ENCODE data around the gene LFNG. TPM values are rescaled to one million over a fixed set of nuclear protein-coding genes. Genes with fewer than 3 reads are reported as not detected.

LFNG gene
- total and polyA plus RNA-seq, 8 donors, result 5.2 to 59.2 (median 11.0) TPM

DNA sequence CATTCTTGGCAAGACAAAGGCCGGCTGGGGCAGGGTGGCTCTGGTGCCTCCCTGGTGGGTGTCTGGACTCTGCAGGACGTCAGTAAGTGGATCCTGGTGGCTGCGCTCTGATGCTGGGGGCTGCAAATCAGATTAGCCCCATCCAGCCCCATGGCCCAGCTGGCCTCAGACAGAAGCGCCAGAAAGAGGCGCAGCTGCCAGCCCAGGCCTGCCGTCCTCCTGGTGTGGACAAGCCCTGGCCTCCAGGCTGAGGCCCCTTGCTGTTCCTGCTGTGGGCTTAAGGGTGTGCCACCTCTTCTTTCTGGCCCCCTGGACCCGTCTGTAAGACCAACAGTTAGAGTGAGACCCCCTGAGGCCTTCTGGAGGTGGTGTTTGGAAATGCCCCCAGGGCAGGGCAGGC is 5.9 kb upstream of the LFNG start:
- TF ChIP-seq, protein P1, sequence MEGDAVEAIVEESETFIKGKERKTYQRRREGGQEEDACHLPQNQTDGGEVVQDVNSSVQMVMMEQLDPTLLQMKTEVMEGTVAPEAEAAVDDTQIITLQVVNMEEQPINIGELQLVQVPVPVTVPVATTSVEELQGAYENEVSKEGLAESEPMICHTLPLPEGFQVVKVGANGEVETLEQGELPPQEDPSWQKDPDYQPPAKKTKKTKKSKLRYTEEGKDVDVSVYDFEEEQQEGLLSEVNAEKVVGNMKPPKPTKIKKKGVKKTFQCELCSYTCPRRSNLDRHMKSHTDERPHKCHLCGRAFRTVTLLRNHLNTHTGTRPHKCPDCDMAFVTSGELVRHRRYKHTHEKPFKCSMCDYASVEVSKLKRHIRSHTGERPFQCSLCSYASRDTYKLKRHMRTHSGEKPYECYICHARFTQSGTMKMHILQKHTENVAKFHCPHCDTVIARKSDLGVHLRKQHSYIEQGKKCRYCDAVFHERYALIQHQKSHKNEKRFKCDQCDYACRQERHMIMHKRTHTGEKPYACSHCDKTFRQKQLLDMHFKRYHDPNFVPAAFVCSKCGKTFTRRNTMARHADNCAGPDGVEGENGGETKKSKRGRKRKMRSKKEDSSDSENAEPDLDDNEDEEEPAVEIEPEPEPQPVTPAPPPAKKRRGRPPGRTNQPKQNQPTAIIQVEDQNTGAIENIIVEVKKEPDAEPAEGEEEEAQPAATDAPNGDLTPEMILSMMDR (IDR thresholded peaks at IDR 0.05), result no peak
- Histone ChIP-seq H3K27me3 (peaks cover 0 to 16% of the 10 kb centered on the region in 2 donors), H3K27ac (no peak overlapping the region), H3K4me3 (no peak overlapping the region), H3K4me1 (peaks cover 23 to 48% of the 10 kb centered on the region in 2 donors), H3K9me3 (no peaks in the 10 kb centered on the region), H3K36me3 (no peaks in the 10 kb centered on the region)
- DNase-seq (peak in 1 of 4 donors; percentile 61), ATAC-seq (no peak)
- intact Hi-C loops (cut with DNase I), result no loop called here

DNA sequence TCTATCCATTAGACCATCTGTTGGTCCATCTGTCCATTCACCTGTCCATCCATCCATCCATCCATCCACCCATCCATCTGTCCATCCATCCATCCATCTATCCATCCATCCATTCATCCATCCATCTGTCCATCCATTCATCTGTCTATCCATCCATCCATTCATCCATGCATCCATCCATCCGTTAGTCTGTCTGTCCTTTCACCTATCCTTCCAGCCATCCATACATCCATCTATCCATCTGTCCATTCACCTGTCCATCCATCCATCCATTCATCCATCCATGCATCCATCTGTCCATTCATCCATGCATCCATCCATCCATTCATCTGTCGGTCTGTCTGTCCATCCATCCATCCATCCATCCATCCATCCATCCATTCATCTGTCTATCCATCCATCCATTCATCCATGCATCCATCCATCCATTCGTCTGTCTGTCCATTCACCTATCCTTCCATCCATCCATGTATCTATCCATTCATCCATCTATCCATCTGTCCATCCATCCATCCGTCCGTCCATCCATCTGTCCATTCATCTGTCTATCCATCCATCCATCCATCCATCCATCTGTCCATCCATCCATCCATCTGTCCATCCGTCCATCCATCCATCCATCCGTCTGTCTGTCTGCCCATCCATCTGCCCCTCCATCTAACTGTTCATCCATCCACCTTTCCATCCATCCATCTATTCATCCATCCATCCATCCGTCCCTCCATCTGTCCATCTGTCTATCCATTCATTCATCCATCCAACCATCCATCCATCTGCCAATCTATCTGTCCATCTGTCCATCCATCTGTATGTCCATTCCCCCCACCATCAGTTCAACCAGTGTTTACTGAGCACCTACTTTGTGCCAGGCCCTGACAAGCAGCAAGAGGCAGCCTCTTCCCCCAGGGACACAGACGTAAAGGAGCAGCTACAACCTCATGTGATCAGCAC is 4.8 kb upstream of the LFNG start:
- ATAC-seq, result no peak
- intact Hi-C loops (cut with DNase I), result no loop called here
- no peaks in the 10 kb centered on the region for H3K36me3 ChIP-seq

DNA sequence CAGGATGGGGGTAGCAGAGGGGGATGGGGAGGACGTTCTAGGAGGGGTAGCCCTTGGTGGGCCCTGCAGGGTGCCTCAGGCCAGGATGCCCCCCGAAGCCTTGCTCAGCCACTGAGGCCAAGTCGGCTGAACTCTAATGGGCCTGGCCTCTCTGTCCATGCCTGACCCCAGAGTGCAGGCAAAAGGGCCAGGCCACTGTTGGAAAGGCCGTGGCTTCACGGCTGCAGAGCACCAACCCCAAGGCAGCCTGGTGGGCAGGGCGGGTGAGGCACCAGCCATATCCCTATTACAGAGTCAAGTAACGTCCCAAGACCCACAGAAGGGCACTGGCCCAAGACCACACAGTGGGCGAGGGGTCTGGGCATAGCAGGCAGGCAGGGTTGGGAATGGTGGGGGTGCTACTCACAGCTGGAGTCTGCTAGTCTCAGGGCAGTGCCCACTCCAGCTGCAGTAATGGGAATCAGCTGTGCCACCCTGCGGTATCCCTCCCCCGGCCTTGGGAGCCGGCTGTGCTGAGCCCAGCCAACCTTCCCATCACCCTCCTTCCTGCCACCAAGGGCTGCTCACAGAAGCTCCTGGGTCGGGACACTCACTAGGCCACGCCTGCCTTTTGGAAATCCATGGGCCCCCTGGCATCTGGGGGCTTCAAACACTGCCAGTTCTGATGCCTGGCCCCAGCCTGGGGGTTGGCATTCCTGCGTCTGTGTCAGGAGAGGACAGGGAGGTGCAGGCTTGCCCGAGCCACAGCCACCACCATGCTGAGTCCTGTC is 4.0 kb upstream of the LFNG start:
- DNase-seq (peak in 1 of 4 donors; percentile 63), ATAC-seq (no peak)
- H3K4me1 ChIP-seq, result peaks cover 24 to 42% of the 10 kb centered on the region in 2 donors
- intact Hi-C loops (cut with DNase I), result no loop called here
- H3K27me3 ChIP-seq, result peaks cover 0 to 12% of the 10 kb centered on the region in 2 donors
- TF ChIP-seq, protein P1 (IDR thresholded peaks at IDR 0.05), result no peak
- H3K9me3 ChIP-seq, result no peaks in the 10 kb centered on the region
- no peak overlapping the region for H3K27ac ChIP-seq
- no peak overlapping the region for H3K4me3 ChIP-seq
- H3K36me3 ChIP-seq, result no peaks in the 10 kb centered on the region

More for the DNA sequence above, 4.8 kb upstream of the LFNG start:
- TF ChIP-seq, protein P1 (IDR thresholded peaks at IDR 0.05), result no peak
- peaks cover 27 to 45% of the 10 kb centered on the region in 2 donors for H3K4me1 ChIP-seq
- no peaks in the 10 kb centered on the region for H3K9me3 ChIP-seq
- no peak overlapping the region for H3K27ac ChIP-seq
- no peak for DNase-seq
- H3K4me3 ChIP-seq, result no peak overlapping the region
- peaks cover 0 to 15% of the 10 kb centered on the region in 2 donors for H3K27me3 ChIP-seq

DNA sequence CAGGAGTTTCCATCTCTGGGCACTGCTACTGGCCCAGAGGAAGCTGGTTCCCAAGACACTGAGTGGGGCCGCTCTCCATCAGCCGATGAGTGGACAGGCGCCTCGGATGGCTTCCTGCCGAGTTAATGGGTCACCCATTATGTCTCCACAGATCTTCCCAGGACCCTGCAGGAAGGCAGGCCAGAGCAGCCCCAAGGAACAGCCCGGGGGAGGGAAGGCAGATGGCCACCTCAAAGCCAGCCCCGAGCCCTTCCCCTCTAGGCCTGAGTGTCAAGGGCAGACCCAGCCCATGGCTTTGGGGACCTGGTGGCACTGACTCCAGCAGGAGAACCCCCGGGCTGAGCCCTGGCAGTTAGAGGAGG is 3.4 kb upstream of the LFNG start:
- no peak for DNase-seq
- no peak overlapping the region for H3K27ac ChIP-seq
- TF ChIP-seq, protein P1 (IDR thresholded peaks at IDR 0.05), result no peak
- H3K9me3 ChIP-seq, result no peaks in the 10 kb centered on the region
- ATAC-seq, result no peak
- intact Hi-C loops (cut with DNase I), result no loop called here
- H3K4me1 ChIP-seq, result peaks cover 19 to 41% of the 10 kb centered on the region in 2 donors
- no peaks in the 10 kb centered on the region for H3K36me3 ChIP-seq
- no peak overlapping the region for H3K4me3 ChIP-seq
- H3K27me3 ChIP-seq, result peaks cover 0 to 14% of the 10 kb centered on the region in 2 donors

GRCh38 chr7:2517026-2517425 is 2.5 kb upstream of the LFNG start:
- ATAC-seq (no peak), DNase-seq (no peak)
- Histone ChIP-seq H3K27me3 (peaks cover 0 to 16% of the 10 kb centered on the region in 2 donors), H3K36me3 (no peaks in the 10 kb centered on the region), H3K9me3 (no peaks in the 10 kb centered on the region), H3K4me1 (peaks cover 15 to 40% of the 10 kb centered on the region in 2 donors), H3K27ac (no peak overlapping the region), H3K4me3 (no peak overlapping the region)
- intact Hi-C loops (cut with DNase I), result no loop called here
- TF ChIP-seq, protein P1 (IDR thresholded peaks at IDR 0.05), result no peak

Measured in left lung (tissue), 10 donors.